SK-N-SH (cell line): ENCODE results near the gene COL23A1.

Experiments used
- CTCF ChIP-seq: fragments of 200-600 bp; sonication (generic); IDR thresholded peaks from 2 replicates; pipeline ENCODE4 v1.6.1; 2017; ENCODE audit warnings: antibody characterized with exemption, mild to moderate bottlenecking, moderate library complexity
- FOSL2 ChIP-seq: IDR thresholded peaks from 2 replicates; pipeline ENCODE4 v1.4.0; 2012; ENCODE audit warnings: low read depth, mild to moderate bottlenecking, moderate library complexity, borderline replicate concordance
- GABPA ChIP-seq: IDR thresholded peaks from 2 replicates; pipeline ENCODE4 v1.4.0; 2012; ENCODE audit warnings: low read depth, mild to moderate bottlenecking
- PBX3 ChIP-seq: IDR thresholded peaks from 2 replicates; pipeline ENCODE4; 2012
- REST ChIP-seq: IDR thresholded peaks from 2 replicates; pipeline ENCODE4 v1.6.1; 2012; ENCODE audit warnings: mild to moderate bottlenecking, low read depth, low read length, moderate library complexity
- TEAD4 ChIP-seq: IDR thresholded peaks from 2 replicates; pipeline ENCODE4 v1.4.0; 2012; ENCODE audit warnings: mild to moderate bottlenecking, borderline replicate concordance; ENCODE audit not compliant: insufficient read depth
- USF2 ChIP-seq: fragments of 150-350 bp; IDR thresholded peaks from 2 replicates; pipeline ENCODE4 v1.6.1; 2017; ENCODE audit warnings: antibody characterized with exemption, low read length, low read depth, borderline replicate concordance

- no peak for TF ChIP-seq REST
- TF ChIP-seq TEAD4, result no peak
- no peak for TF ChIP-seq USF2
- no peak for TF ChIP-seq CTCF
- TF ChIP-seq GABPA, result no peak
- TF ChIP-seq PBX3, result no peak
- TF ChIP-seq FOSL2, result no peak
Measured at GRCh38 chr5:178238313-178238635, 351.9 kb downstream of the COL23A1 start.
